CD1c-positive myeloid dendritic cell (primary cell): Measurements from ENCODE around the gene RAP1GDS1.
A peak's percentile ranks its signal among the peaks of the same experiment; 100 is the strongest.
"Not testable (repeated sequence)": the region's sequence is repeated elsewhere in the genome, so short reads cannot be mapped to it uniquely, and the experiment has no call there.

Experiments
- DNase-seq: peaks from one replicate; pipeline ENCODE4 v3.0.0-alpha.2; 2016; ENCODE audit errors: extremely low spot score

Gene RAP1GDS1

GRCh38 chr4:98288671-98289070 is 27.5 kb downstream of the RAP1GDS1 start:
- not testable (repeated sequence) for DNase-seq

- no peak for DNase-seq
Observed at GRCh38 chr4:98289375-98289774, 28.2 kb downstream of the RAP1GDS1 start.

GRCh38 chr4:98290511-98290910 is 29.3 kb downstream of the RAP1GDS1 start:
- DNase-seq: no peak

GRCh38 chr4:98293104-98293887 is 32.1 kb downstream of the RAP1GDS1 start:
- peak; percentile 4 for DNase-seq

GRCh38 chr4:98298022-98298421 is 36.8 kb downstream of the RAP1GDS1 start:
- DNase-seq: no peak

GRCh38 chr4:98300706-98301105 is 39.5 kb downstream of the RAP1GDS1 start:
- no peak for DNase-seq

- no peak for DNase-seq
Observed at GRCh38 chr4:98305576-98305975, 44.4 kb downstream of the RAP1GDS1 start.

GRCh38 chr4:98310867-98311266 is 49.7 kb downstream of the RAP1GDS1 start:
- no peak for DNase-seq

- no peak for DNase-seq
Observed at GRCh38 chr4:98311656-98312055, 50.5 kb downstream of the RAP1GDS1 start.

GRCh38 chr4:98314791-98315565 is 53.8 kb downstream of the RAP1GDS1 start:
- DNase-seq: no peak

GRCh38 chr4:98318521-98318920 is 57.3 kb downstream of the RAP1GDS1 start:
- DNase-seq: no peak

GRCh38 chr4:98319021-98319420 is 57.8 kb downstream of the RAP1GDS1 start:
- no peak for DNase-seq

GRCh38 chr4:98326168-98326567 is 65.0 kb downstream of the RAP1GDS1 start:
- no peak for DNase-seq

GRCh38 chr4:98327694-98328093 is 66.5 kb downstream of the RAP1GDS1 start:
- no peak for DNase-seq

GRCh38 chr4:98329879-98330640 is 68.9 kb downstream of the RAP1GDS1 start:
- DNase-seq: not testable (repeated sequence)

GRCh38 chr4:98332017-98332416 is 70.8 kb downstream of the RAP1GDS1 start:
- DNase-seq: no peak

GRCh38 chr4:98334461-98334860 is 73.3 kb downstream of the RAP1GDS1 start:
- DNase-seq: no peak

GRCh38 chr4:98338761-98339438 is 77.7 kb downstream of the RAP1GDS1 start:
- DNase-seq: no peak

GRCh38 chr4:98341309-98341708 is 80.1 kb downstream of the RAP1GDS1 start:
- DNase-seq: no peak

GRCh38 chr4:98343626-98344025 is 82.4 kb downstream of the RAP1GDS1 start:
- DNase-seq: no peak

GRCh38 chr4:98345838-98346237 is 84.7 kb downstream of the RAP1GDS1 start:
- DNase-seq: no peak

- peak; percentile 2 for DNase-seq
Observed at GRCh38 chr4:98352396-98352795, 91.2 kb downstream of the RAP1GDS1 start.
